ENCODE measurements around the gene VSIR.

VSIR gene

GRCh38 chr10:71741029-71741428 lies 32.3 kb downstream of the VSIR start:
- H3K4me3 ChIP-seq (ENCODE audit: low read length), result no peak overlapping the region
- TF ChIP-seq, protein P1, sequence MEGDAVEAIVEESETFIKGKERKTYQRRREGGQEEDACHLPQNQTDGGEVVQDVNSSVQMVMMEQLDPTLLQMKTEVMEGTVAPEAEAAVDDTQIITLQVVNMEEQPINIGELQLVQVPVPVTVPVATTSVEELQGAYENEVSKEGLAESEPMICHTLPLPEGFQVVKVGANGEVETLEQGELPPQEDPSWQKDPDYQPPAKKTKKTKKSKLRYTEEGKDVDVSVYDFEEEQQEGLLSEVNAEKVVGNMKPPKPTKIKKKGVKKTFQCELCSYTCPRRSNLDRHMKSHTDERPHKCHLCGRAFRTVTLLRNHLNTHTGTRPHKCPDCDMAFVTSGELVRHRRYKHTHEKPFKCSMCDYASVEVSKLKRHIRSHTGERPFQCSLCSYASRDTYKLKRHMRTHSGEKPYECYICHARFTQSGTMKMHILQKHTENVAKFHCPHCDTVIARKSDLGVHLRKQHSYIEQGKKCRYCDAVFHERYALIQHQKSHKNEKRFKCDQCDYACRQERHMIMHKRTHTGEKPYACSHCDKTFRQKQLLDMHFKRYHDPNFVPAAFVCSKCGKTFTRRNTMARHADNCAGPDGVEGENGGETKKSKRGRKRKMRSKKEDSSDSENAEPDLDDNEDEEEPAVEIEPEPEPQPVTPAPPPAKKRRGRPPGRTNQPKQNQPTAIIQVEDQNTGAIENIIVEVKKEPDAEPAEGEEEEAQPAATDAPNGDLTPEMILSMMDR (conservative IDR thresholded peaks at IDR 0.05; ENCODE audit: low read depth, low read length), result no peak
- no peak for DNase-seq (ENCODE audit: low read depth)

- TF ChIP-seq, protein P1 (conservative IDR thresholded peaks at IDR 0.05; ENCODE audit: low read depth, low read length), result peak; percentile 5
- H3K4me3 ChIP-seq (ENCODE audit: low read length), result no peak overlapping the region
- peak; percentile 52 for DNase-seq (ENCODE audit: low read depth)
Measured at GRCh38 chr10:71740069-71740653, 33.2 kb downstream of the VSIR start.

- DNase-seq (ENCODE audit: low read depth), result no peak
- TF ChIP-seq, protein P1 (conservative IDR thresholded peaks at IDR 0.05; ENCODE audit: low read depth, low read length), result no peak
- H3K4me3 ChIP-seq (ENCODE audit: low read length), result no peak overlapping the region
Measured at GRCh38 chr10:71739358-71739900, 33.9 kb downstream of the VSIR start.

GRCh38 chr10:71737834-71738197 lies 35.5 kb downstream of the VSIR start:
- TF ChIP-seq, protein P1 (conservative IDR thresholded peaks at IDR 0.05; ENCODE audit: low read depth, low read length), result no peak
- H3K4me3 ChIP-seq (ENCODE audit: low read length), result no peak overlapping the region
- no peak for DNase-seq (ENCODE audit: low read depth)

DNA sequence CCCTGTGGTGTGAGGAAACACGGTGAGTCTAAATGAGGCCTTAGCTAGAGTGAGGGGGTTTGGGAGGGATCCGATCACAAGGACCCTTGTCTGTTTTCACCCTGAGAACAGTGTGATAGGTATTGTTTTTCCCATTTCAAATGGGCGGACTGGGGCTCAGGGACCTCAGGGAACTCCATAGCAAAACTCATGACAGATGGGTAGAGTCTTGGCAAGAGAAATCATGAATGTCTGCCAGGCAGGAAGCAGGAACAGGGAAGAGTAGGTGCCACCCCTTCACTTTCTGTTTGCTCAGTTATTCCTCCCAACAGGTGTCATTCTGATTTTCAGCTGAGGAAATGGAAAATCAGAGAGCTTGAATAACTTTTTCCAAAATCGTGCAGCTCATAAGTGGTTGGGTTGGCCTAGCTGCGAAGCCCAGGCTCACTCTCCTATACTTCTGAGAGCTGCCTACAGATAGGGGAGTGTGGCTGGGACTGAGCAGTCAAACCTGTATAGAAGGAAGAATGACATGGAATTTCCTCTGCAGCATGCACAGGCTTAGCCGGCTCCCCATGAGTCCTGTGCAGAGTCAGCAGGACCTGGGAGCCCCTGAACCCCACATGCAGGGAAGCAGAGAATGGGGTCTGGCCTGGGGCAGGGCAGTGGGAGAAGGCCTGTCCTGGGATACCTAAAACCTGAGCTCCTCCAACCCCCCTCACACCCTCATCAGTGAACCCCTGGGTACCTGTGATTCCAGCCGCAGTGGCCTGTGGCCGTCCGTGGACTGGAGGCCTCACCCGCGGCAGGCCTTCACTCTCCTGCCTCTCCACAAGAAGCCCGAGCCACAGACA lies 36.1 kb downstream of the VSIR start:
- TF ChIP-seq, protein P1 (conservative IDR thresholded peaks at IDR 0.05; ENCODE audit: low read depth, low read length), result no peak
- DNase-seq (ENCODE audit: low read depth), result no peak
- no peak overlapping the region for H3K4me3 ChIP-seq (ENCODE audit: low read length)

GRCh38 chr10:71736570-71736952 lies 36.8 kb downstream of the VSIR start:
- TF ChIP-seq, protein P1 (conservative IDR thresholded peaks at IDR 0.05; ENCODE audit: low read depth, low read length), result no peak
- no peak for DNase-seq (ENCODE audit: low read depth)
- no peak overlapping the region for H3K4me3 ChIP-seq (ENCODE audit: low read length)
